ENCODE measurements around the gene SRMS. TPM values are rescaled to one million over a fixed set of nuclear protein-coding genes. Genes with fewer than 3 reads are reported as not detected.

The SRMS gene
- total RNA-seq, 1 donor from 2014 or later = not detected

- peak; percentile 44 for DNase-seq
- H3K4me1 ChIP-seq = peaks cover 30% of the 10 kb centered on the region
- ATAC-seq = no peak
- H3K27ac ChIP-seq = no peak overlapping the region
- H3K36me3 ChIP-seq = peaks cover 19% of the 10 kb centered on the region
- H3K27me3 ChIP-seq (ENCODE audit: low read depth) = no peaks in the 10 kb centered on the region
- H3K4me3 ChIP-seq = no peak overlapping the region
- intact Hi-C loops (cut with DNase I) = no loop called here
- H3K9me3 ChIP-seq = no peaks in the 10 kb centered on the region
- TF ChIP-seq CTCF (IDR thresholded peaks at IDR 0.05) = no peak
Observed at GRCh38 chr20:63522981-63523611, 24.5 kb downstream of the SRMS start.

- no peak overlapping the region for H3K27ac ChIP-seq
- no peaks in the 10 kb centered on the region for H3K27me3 ChIP-seq (ENCODE audit: low read depth)
- peaks cover 19% of the 10 kb centered on the region for H3K36me3 ChIP-seq
- intact Hi-C loops (cut with DNase I) = no loop called here
- peak overlapping the region; percentile 93 for H3K4me3 ChIP-seq
- no peaks in the 10 kb centered on the region for H3K9me3 ChIP-seq
- H3K4me1 ChIP-seq = peaks cover 30% of the 10 kb centered on the region
- TF ChIP-seq CTCF (IDR thresholded peaks at IDR 0.05) = no peak
- DNase-seq (no peak), ATAC-seq (no peak)
Observed at GRCh38 chr20:63522091-63522868, 25.3 kb downstream of the SRMS start.

DNA sequence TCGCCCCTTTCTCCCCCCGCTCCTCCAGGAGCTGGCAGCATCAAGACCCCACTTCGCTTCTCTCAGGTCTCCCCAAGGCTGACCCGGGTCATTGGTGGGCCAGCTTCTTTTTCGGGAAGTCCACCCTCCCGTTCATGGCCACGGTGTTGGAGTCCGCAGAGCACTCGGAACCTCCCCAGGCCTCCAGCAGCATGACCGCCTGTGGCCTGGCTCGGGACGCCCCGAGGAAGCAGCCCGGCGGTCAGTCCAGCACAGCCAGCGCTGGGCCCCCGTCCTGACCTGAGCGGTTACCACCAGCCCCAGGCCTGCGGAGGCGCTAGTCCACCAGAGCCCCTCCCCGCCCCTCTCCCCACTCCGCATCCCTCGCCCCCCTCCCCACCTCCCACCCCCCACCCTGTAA lies 25.9 kb downstream of the SRMS start:
- Histone ChIP-seq H3K4me1 (peaks cover 30% of the 10 kb centered on the region), H3K36me3 (peaks cover 19% of the 10 kb centered on the region), H3K9me3 (no peaks in the 10 kb centered on the region), H3K4me3 (peak overlapping the region; percentile 93), H3K27me3 (ENCODE audit: low read depth) (no peaks in the 10 kb centered on the region), H3K27ac (peak overlapping the region; percentile 96)
- DNase-seq (peak; percentile 53), ATAC-seq (no peak)
- no peak for TF ChIP-seq CTCF (IDR thresholded peaks at IDR 0.05)
- intact Hi-C loops (cut with DNase I) = no loop called here

GRCh38 chr20:63520934-63521601 lies 26.5 kb downstream of the SRMS start:
- intact Hi-C loops (cut with DNase I) = no loop called here
- H3K9me3 ChIP-seq = no peaks in the 10 kb centered on the region
- peak; percentile 23 for TF ChIP-seq CTCF (IDR thresholded peaks at IDR 0.05)
- peak; percentile 80 for ATAC-seq
- peak overlapping the region; percentile 96 for H3K27ac ChIP-seq
- H3K4me1 ChIP-seq = peaks cover 30% of the 10 kb centered on the region
- H3K36me3 ChIP-seq = peaks cover 19% of the 10 kb centered on the region
- H3K4me3 ChIP-seq = peak overlapping the region; percentile 93
- H3K27me3 ChIP-seq (ENCODE audit: low read depth) = no peaks in the 10 kb centered on the region
- DNase-seq = peak; percentile 87

- TF ChIP-seq CTCF (IDR thresholded peaks at IDR 0.05) = no peak
- Histone ChIP-seq H3K4me3 (peak within 1 kb of the TSS; percentile 93), H3K36me3 (peaks cover 19% of the 10 kb centered on the region), H3K9me3 (no peaks in the 10 kb centered on the region), H3K27ac (peak within 1 kb of the TSS; percentile 96), H3K27me3 (ENCODE audit: low read depth) (no peaks in the 10 kb centered on the region), H3K4me1 (peaks cover 30% of the 10 kb centered on the region)
- intact Hi-C loops (cut with DNase I) = no loop called here
- DNase-seq = peak; percentile 87
- peak; percentile 93 to 95 for ATAC-seq
Observed at GRCh38 chr20:63520504-63520933, 27.0 kb downstream of the SRMS start, which contains the start of gene PPDPF. TSS of gene PPDPF (plus strand) at chr20:63520765. CDS start at chr20:63521309, 544 bp downstream.
